GM23248 (cell line): ENCODE results near the gene CCDC54.

Experiments used
- EZH2 ChIP-seq: fragments of 200-600 bp; sonication (generic); IDR thresholded peaks from 2 replicates; pipeline ENCODE4 v1.6.1; 2018; ENCODE audit warnings: antibody characterized with exemption, mild to moderate bottlenecking; ENCODE audit not compliant: insufficient read depth, poor library complexity, severe bottlenecking
- EZH2phosphoT487 ChIP-seq: fragments of 200-600 bp; sonication (generic); IDR thresholded peaks from 2 replicates; pipeline ENCODE4 v1.6.1; 2018; ENCODE audit warnings: antibody characterized with exemption, moderate library complexity, mild to moderate bottlenecking, low read depth; ENCODE audit not compliant: insufficient read depth

GRCh38 chr3:107416886-107417285, 39.6 kb downstream of the CCDC54 start:
- TF ChIP-seq EZH2 (no peak), EZH2phosphoT487 (no peak)
